Activated T-cell treated with anti-CD3 and anti-CD28 coated beads, Interleukin-2, amount 50 U/mL, for 4 hours (primary cell): ENCODE measurements around the gene SLC6A8. TPM values are rescaled to one million over a fixed set of nuclear protein-coding genes. Genes with fewer than 3 reads are reported as not detected.
A peak's percentile ranks its signal among the peaks of the same experiment; 100 is the strongest.

ENCODE experiments used
- ATAC-seq, 2 donors: fragments of 200-7000 bp; cut with Tn5 transposase; one replicate each; pipeline ENCODE4 v1.10.0; 2021
- DNase-seq: peaks from one replicate; pipeline ENCODE4 v3.0.0-alpha.2; 2020
- H3K27me3 Mint-ChIP-seq: one replicate; pipeline ENCODE4 v1.8.0; 2021; ENCODE audit warnings: low read depth, mixed read lengths
- H3K36me3 Mint-ChIP-seq: one replicate; pipeline ENCODE4 v1.8.0; 2022; ENCODE audit warnings: mixed read lengths; ENCODE audit not compliant: insufficient read depth
- H3K4me1 Mint-ChIP-seq: one replicate; pipeline ENCODE4 v1.8.0; 2021; ENCODE audit warnings: low read depth, mixed read lengths
- H3K4me3 Mint-ChIP-seq: one replicate; pipeline ENCODE4 v1.8.0; 2021; ENCODE audit warnings: mild to moderate bottlenecking, moderate library complexity, mixed read lengths
- H3K9me3 Mint-ChIP-seq: one replicate; pipeline ENCODE4 v1.8.0; 2021; ENCODE audit warnings: mixed read lengths
- total RNA-seq, 3 donors: library from RNA; stranded (reverse); gene quantifications; one replicate each; pipeline ENCODE4 v1.2.1, GENCODE V29; 2021

Gene SLC6A8
- total RNA-seq, 3 donors from 2014 or later: 1.1 to 1.9 (median 1.6) TPM

GRCh38 chrX:153662266-153662665 is 25.5 kb upstream of the SLC6A8 start:
- peak; percentile 60 for DNase-seq
- H3K4me3 Mint-ChIP-seq: peak overlapping the region; percentile 60

GRCh38 chrX:153665726-153666306 is 21.9 kb upstream of the SLC6A8 start:
- Mint-ChIP-seq H3K4me3 (no peak overlapping the region), H3K36me3 (no peaks in the 10 kb centered on the region), H3K9me3 (no peaks in the 10 kb centered on the region), H3K4me1 (peaks cover 6% of the 10 kb centered on the region), H3K27me3 (peaks cover 12% of the 10 kb centered on the region)
- DNase-seq (no peak), ATAC-seq (no peak)

More at GRCh38 chrX:153662266-153662665, 25.5 kb upstream of the SLC6A8 start:
- no peaks in the 10 kb centered on the region for H3K9me3 Mint-ChIP-seq
- peak; percentile 25 to 30 for ATAC-seq
- H3K27me3 Mint-ChIP-seq: peaks cover 13% of the 10 kb centered on the region
- peaks cover 3% of the 10 kb centered on the region for H3K4me1 Mint-ChIP-seq
- no peaks in the 10 kb centered on the region for H3K36me3 Mint-ChIP-seq

- Mint-ChIP-seq H3K27me3 (peaks cover 7% of the 10 kb centered on the region), H3K4me3 (peak overlapping the region; percentile 77), H3K4me1 (peaks cover 3% of the 10 kb centered on the region), H3K9me3 (no peaks in the 10 kb centered on the region), H3K36me3 (no peaks in the 10 kb centered on the region)
- no peak for DNase-seq
- peak in 1 of 2 donors; percentile 23 for ATAC-seq
Observed at GRCh38 chrX:153667281-153667955, 20.3 kb upstream of the SLC6A8 start.

GRCh38 chrX:153667956-153668396 is 19.8 kb upstream of the SLC6A8 start:
- ATAC-seq: peak; percentile 79 to 82
- DNase-seq: peak; percentile 74
- Mint-ChIP-seq H3K4me3 (peak overlapping the region; percentile 77), H3K36me3 (no peaks in the 10 kb centered on the region), H3K27me3 (peaks cover 9% of the 10 kb centered on the region), H3K9me3 (no peaks in the 10 kb centered on the region), H3K4me1 (peaks cover 5% of the 10 kb centered on the region)

- peaks cover 5% of the 10 kb centered on the region for H3K4me1 Mint-ChIP-seq
- H3K9me3 Mint-ChIP-seq: no peaks in the 10 kb centered on the region
- DNase-seq (no peak), ATAC-seq (no peak)
- H3K4me3 Mint-ChIP-seq: no peak overlapping the region
- H3K27me3 Mint-ChIP-seq: peaks cover 12% of the 10 kb centered on the region
- H3K36me3 Mint-ChIP-seq: no peaks in the 10 kb centered on the region
Observed at GRCh38 chrX:153668423-153669173, 19.1 kb upstream of the SLC6A8 start.

GRCh38 chrX:153669174-153669890 is 18.4 kb upstream of the SLC6A8 start:
- Mint-ChIP-seq H3K27me3 (peaks cover 16% of the 10 kb centered on the region), H3K4me1 (peaks cover 7% of the 10 kb centered on the region), H3K9me3 (no peaks in the 10 kb centered on the region), H3K4me3 (no peak overlapping the region), H3K36me3 (no peaks in the 10 kb centered on the region)
- ATAC-seq (peak; percentile 41 to 62), DNase-seq (peak; percentile 40)

- Mint-ChIP-seq H3K4me3 (no peak overlapping the region), H3K27me3 (peaks cover 23% of the 10 kb centered on the region), H3K9me3 (no peaks in the 10 kb centered on the region), H3K4me1 (peaks cover 7% of the 10 kb centered on the region), H3K36me3 (no peaks in the 10 kb centered on the region)
- ATAC-seq (no peak), DNase-seq (no peak)
Observed at GRCh38 chrX:153669901-153670731, 17.6 kb upstream of the SLC6A8 start.

- H3K36me3 Mint-ChIP-seq: no peaks in the 10 kb centered on the region
- H3K4me1 Mint-ChIP-seq: peaks cover 7% of the 10 kb centered on the region
- no peak for DNase-seq
- no peaks in the 10 kb centered on the region for H3K9me3 Mint-ChIP-seq
- no peak overlapping the region for H3K4me3 Mint-ChIP-seq
- peaks cover 23% of the 10 kb centered on the region for H3K27me3 Mint-ChIP-seq
- ATAC-seq: no peak
Observed at GRCh38 chrX:153670748-153671588, 16.8 kb upstream of the SLC6A8 start.

GRCh38 chrX:153671589-153672530 is 15.9 kb upstream of the SLC6A8 start:
- H3K4me1 Mint-ChIP-seq: peaks cover 7% of the 10 kb centered on the region
- H3K27me3 Mint-ChIP-seq: peaks cover 24% of the 10 kb centered on the region
- no peak for DNase-seq
- H3K9me3 Mint-ChIP-seq: no peaks in the 10 kb centered on the region
- H3K4me3 Mint-ChIP-seq: no peak overlapping the region
- no peak for ATAC-seq
- no peaks in the 10 kb centered on the region for H3K36me3 Mint-ChIP-seq

- Mint-ChIP-seq H3K9me3 (no peaks in the 10 kb centered on the region), H3K4me3 (no peak overlapping the region)
Observed at GRCh38 chrX:153672531-153673427, 14.9 kb upstream of the SLC6A8 start.

GRCh38 chrX:153673428-153674218 is 14.1 kb upstream of the SLC6A8 start, which contains the start of gene PNCK:
Gene PNCK (minus strand): TSS chrX:153673813. CDS start chrX:153673076, 737 bp downstream.
- Mint-ChIP-seq H3K9me3 (no peaks in the 10 kb centered on the region), H3K4me1 (peaks cover 4% of the 10 kb centered on the region), H3K4me3 (peak within 1 kb of the TSS; percentile 37), H3K36me3 (no peaks in the 10 kb centered on the region), H3K27me3 (peaks cover 22% of the 10 kb centered on the region)
- no peak for ATAC-seq
- no peak for DNase-seq

More at GRCh38 chrX:153672531-153673427, 14.9 kb upstream of the SLC6A8 start:
- Mint-ChIP-seq H3K36me3 (no peaks in the 10 kb centered on the region), H3K27me3 (peaks cover 23% of the 10 kb centered on the region), H3K4me1 (peaks cover 4% of the 10 kb centered on the region)
- DNase-seq (no peak), ATAC-seq (no peak)
